ENCODE results near the gene SORCS2.

SORCS2 gene

GRCh38 chr4:7630568-7631287, 438.4 kb downstream of the SORCS2 start:
- DNase-seq, result peak; percentile 86

DNA sequence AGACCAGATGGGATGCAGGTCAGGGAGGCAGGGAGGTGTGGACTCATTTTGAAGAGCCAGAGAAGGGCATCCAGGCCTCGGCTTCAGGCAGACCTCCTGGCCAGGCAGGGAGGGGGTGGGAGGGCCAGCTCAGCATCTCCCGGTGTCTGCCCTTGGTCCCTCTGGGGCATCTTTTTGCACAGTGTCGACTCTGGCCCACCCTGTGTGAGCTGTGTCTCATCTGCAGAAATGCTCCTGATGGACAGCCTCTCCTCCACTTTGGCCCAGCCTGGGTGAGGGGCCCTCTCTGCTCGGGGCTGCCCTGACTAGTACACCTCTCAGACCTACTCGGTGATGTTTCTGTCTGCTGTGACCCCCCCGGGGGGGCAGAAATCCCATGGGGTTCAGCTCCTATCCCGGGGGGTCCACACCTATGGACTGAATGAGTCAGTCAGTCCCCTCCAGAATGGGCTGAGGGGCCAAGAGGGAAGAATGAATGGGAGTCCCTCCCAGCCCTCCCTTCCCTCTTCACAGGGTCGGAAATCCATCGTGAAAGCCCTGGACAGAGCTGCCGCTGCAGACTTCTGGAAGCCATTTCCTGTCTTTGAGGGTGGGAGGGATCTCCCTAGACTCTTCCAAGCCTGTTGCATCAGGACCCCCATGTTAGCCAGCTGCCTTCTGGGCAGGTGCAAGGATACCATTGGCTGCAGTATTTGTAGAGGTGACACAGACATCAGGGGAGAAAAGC, 439.1 kb downstream of the SORCS2 start:
- peak; percentile 40 for DNase-seq

GRCh38 chr4:7632341-7632740, 440.0 kb downstream of the SORCS2 start:
- no peak for DNase-seq

- DNase-seq, result no peak
Measured at GRCh38 chr4:7632971-7633370, 440.6 kb downstream of the SORCS2 start.

DNA sequence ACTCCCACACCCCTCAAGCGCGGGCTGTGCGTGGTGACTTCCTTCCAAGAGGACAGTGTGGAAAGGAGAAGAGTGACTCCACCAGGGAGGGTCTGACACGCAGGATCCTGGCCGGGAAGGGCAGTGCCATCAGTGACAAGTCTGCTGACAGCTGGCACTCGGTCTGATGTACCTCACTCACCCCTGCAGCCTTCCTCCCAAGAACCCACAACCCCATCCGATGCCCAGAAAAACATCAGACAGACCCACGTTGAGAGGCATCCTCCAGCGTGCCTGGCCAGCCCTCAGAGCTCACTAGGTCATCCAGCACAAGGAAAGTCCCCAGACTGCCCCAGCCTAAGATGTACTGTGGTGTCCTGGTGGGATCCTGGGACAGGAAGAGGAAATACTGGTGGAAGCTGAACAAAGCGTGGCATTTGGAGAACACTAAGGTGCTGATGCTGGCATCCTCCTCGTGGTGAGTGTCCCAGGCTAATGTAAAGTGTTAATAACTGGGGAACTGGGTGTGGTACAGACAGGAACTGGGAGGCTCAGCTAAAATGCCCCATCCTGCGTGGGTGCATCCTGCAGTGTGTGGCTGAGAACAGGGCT, 442.4 kb downstream of the SORCS2 start:
- DNase-seq, result no peak

GRCh38 chr4:7635445-7636239, 443.3 kb downstream of the SORCS2 start:
- DNase-seq, result no peak

DNA sequence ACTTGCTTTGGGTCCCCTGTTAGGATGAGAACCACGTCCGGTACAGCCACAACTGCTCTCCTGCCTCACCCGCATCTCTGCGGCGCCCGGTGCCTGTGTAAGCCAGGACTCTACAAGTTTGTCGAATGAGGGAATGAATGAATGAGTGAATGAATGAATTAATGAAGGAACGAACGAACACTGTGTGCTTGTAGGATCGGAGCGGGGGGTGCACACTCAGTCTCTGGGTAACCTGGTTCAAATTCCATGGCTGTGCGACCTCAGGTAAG, 443.8 kb downstream of the SORCS2 start:
- DNase-seq, result no peak

DNA sequence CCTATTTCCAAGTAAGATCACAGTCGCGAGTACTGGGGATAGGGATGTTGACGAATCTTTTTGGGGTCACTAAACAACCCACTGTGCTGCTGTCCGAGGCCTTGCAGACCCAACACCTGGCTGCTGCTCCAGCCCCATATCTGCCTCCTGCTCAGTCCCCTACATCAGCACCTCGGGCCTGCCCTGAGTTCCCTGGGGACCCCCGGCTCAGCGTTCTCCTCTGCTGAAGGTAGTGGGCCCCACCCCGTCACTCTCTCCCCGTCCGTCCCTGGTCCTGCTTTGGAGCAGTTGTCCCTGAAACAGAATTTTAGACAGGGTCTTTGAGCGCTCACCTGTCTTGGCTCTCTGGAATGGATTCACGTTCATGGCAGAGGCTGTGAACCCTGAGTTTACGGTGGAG, 444.8 kb downstream of the SORCS2 start:
- no peak for DNase-seq

DNA sequence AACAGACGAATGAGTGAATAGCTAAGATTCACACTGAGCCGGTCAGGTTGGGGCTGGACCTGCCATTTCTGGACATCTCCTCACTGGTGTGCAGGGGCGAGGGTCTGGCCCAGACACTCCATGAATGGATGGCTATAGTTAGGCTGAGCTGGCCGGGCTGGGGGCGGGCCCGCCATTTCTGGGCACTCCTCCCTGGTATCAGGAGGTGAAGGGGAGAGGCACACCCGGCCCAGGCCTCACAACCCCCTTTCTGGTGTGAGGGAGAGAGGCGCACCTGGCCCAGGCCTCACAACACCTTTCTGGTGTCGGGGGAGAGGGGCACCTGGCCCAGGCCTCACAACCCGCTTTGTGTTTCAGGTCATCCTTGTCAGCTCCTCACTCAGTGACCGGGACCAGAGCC, 445.6 kb downstream of the SORCS2 start:
- no peak for DNase-seq

GRCh38 chr4:7638489-7638888, 446.2 kb downstream of the SORCS2 start:
- no peak for DNase-seq

GRCh38 chr4:7638984-7639789, 446.8 kb downstream of the SORCS2 start:
- no peak for DNase-seq

- DNase-seq, result no peak
Measured at GRCh38 chr4:7640136-7640535, 447.8 kb downstream of the SORCS2 start.

GRCh38 chr4:7641712-7642111, 449.4 kb downstream of the SORCS2 start:
- no peak for DNase-seq

DNA sequence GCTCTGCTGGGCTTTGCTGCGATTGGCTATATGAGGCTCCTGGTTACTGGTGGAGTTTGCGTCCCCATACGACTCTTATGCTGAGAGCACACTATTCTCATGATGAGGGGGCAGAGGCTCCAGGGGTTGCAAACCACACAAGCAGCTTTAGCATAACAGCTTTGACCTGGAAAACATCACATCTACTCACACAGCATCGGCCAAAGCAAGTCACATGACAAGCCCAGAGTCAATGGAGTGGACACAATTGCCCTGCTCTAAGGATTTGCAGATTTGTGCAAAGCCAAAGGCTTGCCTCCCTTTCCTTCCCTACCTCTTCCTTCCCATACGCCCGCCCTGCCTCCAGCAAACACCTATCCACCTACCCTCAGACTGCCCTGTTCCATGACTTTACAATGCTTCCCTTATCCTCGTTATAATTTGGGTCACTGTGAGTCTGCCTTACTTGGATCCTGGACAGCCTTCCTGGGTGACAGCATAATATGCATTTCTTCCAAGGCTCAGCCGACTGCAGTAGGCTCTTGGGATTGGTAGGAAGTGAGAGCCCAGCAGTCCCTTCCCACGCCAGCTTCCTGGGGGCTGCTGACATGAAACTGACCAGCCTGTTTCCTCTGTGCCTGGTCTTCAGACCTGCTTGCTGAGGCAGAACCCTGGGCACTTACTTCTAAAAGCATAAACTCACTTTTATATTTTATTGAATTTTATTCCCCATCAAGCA, 450.6 kb downstream of the SORCS2 start:
- DNase-seq, result no peak

- DNase-seq, result no peak
Measured at GRCh38 chr4:7645158-7645557, 452.8 kb downstream of the SORCS2 start.

GRCh38 chr4:7645956-7646355, 453.6 kb downstream of the SORCS2 start:
- DNase-seq, result no peak

DNA sequence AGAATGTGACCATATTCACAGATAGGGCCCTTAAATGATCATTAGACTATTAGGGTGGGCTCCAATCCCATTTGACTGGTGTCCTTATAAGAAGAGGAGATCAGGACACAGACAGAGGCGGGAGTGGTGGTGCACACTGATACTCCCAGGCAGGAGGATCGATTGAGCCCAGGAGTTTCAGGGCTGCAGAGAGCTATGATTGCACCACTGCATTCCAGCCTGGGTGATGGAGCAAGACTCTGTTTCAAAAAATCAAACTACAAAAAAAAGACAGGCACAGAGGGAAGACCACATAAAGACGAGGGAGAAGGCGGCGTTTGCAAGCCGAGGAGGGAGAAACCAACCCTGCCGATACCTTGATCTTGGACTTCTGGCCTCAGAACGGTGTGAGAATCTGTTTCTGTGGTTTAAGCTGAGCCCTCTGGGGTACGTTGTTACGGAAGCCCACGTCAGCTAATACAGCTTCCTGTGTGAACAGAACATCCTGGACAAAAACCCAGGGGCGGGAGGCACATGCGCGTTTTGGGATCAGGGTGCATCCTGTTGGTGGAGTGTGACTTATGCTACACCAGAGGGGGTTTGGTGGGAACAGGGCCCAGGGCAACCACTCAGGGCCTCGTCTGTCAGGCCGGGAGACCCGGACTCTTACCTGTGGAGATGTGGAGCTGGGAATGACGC, 454.2 kb downstream of the SORCS2 start:
- peak; percentile 26 for DNase-seq

DNA sequence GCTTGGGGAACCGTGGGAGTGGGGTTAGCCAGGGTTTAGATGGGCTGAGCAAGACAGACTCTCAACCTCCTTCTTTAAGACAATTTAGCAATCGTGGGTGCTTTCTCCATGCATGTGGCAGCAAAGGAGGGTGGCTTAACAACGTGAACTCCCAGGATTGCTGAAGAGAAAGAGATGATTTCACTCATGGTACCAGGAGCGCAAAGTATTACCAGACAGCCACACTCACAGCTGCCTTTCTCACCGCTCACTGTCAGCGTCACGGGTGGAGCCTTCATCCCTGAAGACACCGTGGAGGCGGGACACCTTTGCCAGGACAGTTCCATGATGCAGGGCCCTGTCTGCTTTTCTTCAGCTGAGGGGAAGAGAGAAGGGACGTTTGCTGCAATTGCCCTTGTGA, 454.8 kb downstream of the SORCS2 start:
- no peak for DNase-seq

DNA sequence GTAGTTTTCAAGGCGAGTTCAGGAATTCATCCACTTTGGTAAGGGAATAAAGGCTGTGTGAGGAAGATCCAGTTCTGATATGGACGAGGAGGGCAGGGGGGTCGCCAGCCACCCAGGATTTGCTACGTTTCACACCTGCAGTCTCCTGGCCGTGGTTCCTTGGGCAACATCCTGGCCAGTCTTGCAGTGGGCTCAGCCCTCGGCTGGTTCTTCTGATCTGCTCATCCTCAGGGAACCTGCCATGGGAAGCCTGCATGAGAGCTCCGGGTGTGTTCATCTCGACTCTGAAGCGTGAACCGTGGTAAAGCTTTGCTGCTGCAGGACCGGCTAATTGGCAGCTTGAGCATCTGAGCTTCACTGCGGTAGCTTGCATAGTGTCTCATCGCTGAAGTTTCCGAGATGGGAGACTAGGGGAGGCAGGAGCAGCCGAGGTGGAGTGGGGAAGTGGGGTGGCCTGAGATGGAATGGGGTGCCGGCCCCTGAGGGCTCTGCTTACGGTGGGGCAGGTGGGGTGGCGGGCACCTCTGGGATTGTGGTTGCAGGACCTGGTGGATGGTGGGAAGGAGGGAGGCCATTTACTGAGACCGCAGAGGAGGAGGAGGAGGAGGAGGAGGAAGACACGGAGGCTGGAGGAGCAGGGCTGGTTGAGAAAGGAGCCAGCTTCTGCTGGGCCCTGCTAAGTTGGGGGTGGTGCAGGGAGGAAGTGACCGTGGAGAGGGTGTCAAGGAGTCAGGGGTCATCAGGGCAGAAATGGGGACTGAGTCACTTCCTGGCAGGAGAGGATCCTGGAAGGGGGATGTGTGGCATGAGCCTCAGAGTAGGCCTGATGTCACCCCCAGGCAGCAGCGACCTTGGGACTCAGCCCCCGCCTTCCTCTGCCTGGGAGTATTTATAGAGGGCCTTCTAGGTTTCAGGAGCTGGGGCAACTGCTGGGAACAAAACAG, 455.5 kb downstream of the SORCS2 start:
- peak; percentile 70 for DNase-seq

Data from fibroblast of upper back skin (primary cell).